ENCODE data around the gene GARS1.
"Not testable (repeated sequence)": the region's sequence is repeated elsewhere in the genome, so short reads cannot be mapped to it uniquely, and the experiment has no call there.

The GARS1 gene

DNA sequence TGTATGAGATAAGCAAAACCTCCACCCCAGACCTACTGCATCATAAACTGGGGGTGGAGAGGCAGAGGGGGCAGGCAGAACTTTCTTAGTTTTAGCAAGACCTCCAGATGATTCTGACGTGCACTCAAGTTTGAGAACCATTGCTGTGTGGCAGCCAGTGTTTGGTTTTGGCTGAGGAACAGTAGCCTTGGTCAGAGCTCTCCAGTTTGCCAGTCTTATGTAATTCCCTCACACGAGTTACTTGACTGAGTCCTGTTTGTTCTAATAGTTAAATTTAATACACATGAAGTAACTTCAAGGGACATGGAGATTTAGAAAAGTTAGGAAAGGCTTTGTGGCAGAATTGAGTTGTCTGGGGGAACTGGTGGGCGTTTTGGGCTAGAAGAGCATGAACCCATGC lies 38.5 kb downstream of the GARS1 start:
- H3K9ac ChIP-seq (ENCODE audit: low read length): no peak overlapping the region
- no peak for TF ChIP-seq EZH2 (IDR thresholded peaks at IDR 0.05; ENCODE audit: borderline replicate concordance, low read length)
- TF ChIP-seq, protein P1, sequence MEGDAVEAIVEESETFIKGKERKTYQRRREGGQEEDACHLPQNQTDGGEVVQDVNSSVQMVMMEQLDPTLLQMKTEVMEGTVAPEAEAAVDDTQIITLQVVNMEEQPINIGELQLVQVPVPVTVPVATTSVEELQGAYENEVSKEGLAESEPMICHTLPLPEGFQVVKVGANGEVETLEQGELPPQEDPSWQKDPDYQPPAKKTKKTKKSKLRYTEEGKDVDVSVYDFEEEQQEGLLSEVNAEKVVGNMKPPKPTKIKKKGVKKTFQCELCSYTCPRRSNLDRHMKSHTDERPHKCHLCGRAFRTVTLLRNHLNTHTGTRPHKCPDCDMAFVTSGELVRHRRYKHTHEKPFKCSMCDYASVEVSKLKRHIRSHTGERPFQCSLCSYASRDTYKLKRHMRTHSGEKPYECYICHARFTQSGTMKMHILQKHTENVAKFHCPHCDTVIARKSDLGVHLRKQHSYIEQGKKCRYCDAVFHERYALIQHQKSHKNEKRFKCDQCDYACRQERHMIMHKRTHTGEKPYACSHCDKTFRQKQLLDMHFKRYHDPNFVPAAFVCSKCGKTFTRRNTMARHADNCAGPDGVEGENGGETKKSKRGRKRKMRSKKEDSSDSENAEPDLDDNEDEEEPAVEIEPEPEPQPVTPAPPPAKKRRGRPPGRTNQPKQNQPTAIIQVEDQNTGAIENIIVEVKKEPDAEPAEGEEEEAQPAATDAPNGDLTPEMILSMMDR (IDR thresholded peaks at IDR 0.05; ENCODE audit: low read length): no peak
- no peaks in the 10 kb centered on the region for H3K79me2 ChIP-seq (ENCODE audit: insufficient read depth, low read length)
- H3K4me3 ChIP-seq (ENCODE audit: low read depth, low read length, poor library complexity, severe bottlenecking): no peak overlapping the region
- H3K4me2 ChIP-seq (ENCODE audit: low read length): no peak overlapping the region
- H4K20me1 ChIP-seq (ENCODE audit: insufficient read depth, low read length): no peaks in the 10 kb centered on the region
- no peak overlapping the region for H3K27ac ChIP-seq (ENCODE audit: low read depth, low read length, poor library complexity, severe bottlenecking)
- no peaks in the 10 kb centered on the region for H3K27me3 ChIP-seq (ENCODE audit: insufficient read depth, low read length)
- peaks cover 4% of the 10 kb centered on the region; the same call in 1 of the 2 replicates for H3K9me3 ChIP-seq (ENCODE audit: low read length)
- no peak overlapping the region for H2AFZ ChIP-seq (ENCODE audit: low read length)
- H3F3A ChIP-seq (ENCODE audit: insufficient read depth, low read length): no peaks in the 10 kb centered on the region
- H3K4me1 ChIP-seq (ENCODE audit: insufficient read depth, low read length, severe bottlenecking): no peaks in the 10 kb centered on the region
- H3K9me2 ChIP-seq (ENCODE audit: low read depth, low read length): no peaks in the 10 kb centered on the region
- peaks cover 80% of the 10 kb centered on the region for H3K36me3 ChIP-seq (ENCODE audit: insufficient read depth, low read length)

DNA sequence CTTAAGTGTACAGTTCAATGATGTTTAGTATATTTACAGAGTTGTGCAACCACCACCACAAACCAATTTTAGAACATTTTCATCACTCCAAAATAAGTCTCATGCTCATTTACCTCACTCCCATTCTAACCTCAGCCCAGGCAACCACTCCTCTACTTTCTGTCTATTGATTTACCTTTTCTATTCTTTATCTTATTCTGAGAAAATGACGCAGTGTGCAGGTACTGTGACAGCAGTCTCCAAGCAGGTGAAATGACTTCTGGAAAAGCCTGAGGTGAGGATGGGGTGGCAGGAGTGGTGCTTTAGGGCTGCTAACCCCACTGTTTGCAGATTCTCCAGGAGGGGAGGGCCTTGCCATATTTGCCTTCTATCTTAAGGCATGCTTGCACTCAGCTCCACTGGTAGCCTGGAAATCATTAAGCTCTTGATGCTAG lies 39.5 kb downstream of the GARS1 start:
- no peak for TF ChIP-seq EZH2 (IDR thresholded peaks at IDR 0.05; ENCODE audit: borderline replicate concordance, low read length)
- TF ChIP-seq, protein P1 (IDR thresholded peaks at IDR 0.05; ENCODE audit: low read length): no peak
- Histone ChIP-seq H3K36me3 (ENCODE audit: insufficient read depth, low read length) (peaks cover 71% of the 10 kb centered on the region), H3K27me3 (ENCODE audit: insufficient read depth, low read length) (no peaks in the 10 kb centered on the region), H2AFZ (ENCODE audit: low read length) (no peak overlapping the region), H3K9me2 (ENCODE audit: low read depth, low read length) (no peaks in the 10 kb centered on the region), H3K79me2 (ENCODE audit: insufficient read depth, low read length) (no peaks in the 10 kb centered on the region), H3K27ac (ENCODE audit: low read depth, low read length, poor library complexity, severe bottlenecking) (no peak overlapping the region), H4K20me1 (ENCODE audit: insufficient read depth, low read length) (no peaks in the 10 kb centered on the region), H3K9ac (ENCODE audit: low read length) (no peak overlapping the region), H3K9me3 (ENCODE audit: low read length) (peaks cover 4% of the 10 kb centered on the region; the same call in 1 of the 2 replicates), H3K4me2 (ENCODE audit: low read length) (no peak overlapping the region), H3K4me1 (ENCODE audit: insufficient read depth, low read length, severe bottlenecking) (no peaks in the 10 kb centered on the region), H3F3A (ENCODE audit: insufficient read depth, low read length) (no peaks in the 10 kb centered on the region), H3K4me3 (ENCODE audit: low read depth, low read length, poor library complexity, severe bottlenecking) (no peak overlapping the region)

DNA sequence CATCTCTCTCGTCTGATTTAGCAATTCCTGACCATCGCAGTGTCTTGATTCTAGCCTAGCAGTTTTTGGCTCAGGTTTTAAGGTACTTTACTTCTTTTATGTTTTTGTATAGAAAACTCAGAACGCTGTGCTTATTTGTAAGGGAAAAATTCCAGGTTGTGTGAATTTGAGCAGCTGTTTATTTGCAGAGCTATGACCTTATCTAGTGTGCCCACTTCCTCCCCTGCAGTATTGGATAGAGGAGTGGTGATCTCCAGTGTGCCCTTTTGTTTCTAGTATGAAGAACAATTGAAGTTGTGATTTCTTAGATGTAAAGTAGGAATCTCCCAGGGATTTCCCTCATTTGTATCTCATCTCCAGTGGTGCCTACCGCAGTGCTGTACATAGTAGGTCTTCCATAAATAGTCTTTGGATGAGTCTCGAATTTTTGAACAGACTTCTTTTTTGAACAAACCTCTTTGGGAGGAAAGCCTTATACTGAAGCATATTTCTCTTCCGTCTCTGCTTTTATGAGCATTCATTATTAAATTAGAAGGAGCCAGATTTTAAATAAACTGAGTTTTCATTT lies 40.0 kb downstream of the GARS1 start:
- no peak overlapping the region for H3K27ac ChIP-seq (ENCODE audit: low read depth, low read length, poor library complexity, severe bottlenecking)
- no peaks in the 10 kb centered on the region for H4K20me1 ChIP-seq (ENCODE audit: insufficient read depth, low read length)
- no peak overlapping the region for H3K4me2 ChIP-seq (ENCODE audit: low read length)

DNA sequence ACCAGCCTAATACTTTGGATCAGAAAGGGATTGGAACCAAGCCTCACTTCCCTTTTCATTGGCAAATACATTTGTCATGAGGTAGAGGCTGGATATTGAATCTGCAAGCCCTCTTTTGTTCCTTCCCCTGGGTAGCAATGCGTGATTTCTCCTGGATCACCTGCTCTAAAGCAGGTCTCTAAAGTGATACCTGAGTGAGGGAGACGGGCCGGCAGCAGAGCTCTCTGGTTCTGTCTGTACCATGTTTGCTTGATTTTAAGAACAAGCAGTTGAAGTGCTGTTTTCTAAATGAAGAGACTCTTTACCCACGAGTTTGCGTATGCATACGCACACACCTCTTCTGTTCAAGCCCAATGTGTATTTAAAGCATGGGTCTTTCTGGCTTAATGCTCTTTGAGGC lies 41.1 kb downstream of the GARS1 start:
- H3K9me2 ChIP-seq (ENCODE audit: low read depth, low read length): no peaks in the 10 kb centered on the region
- no peak overlapping the region for H2AFZ ChIP-seq (ENCODE audit: low read length)
- H3K4me2 ChIP-seq (ENCODE audit: low read length): no peak overlapping the region
- peaks cover 55% of the 10 kb centered on the region for H3K36me3 ChIP-seq (ENCODE audit: insufficient read depth, low read length)
- H3K9me3 ChIP-seq (ENCODE audit: low read length): peaks cover 4% of the 10 kb centered on the region; the same call in 1 of the 2 replicates
- H3K79me2 ChIP-seq (ENCODE audit: insufficient read depth, low read length): no peaks in the 10 kb centered on the region
- H3K27me3 ChIP-seq (ENCODE audit: insufficient read depth, low read length): no peaks in the 10 kb centered on the region
- H3F3A ChIP-seq (ENCODE audit: insufficient read depth, low read length): no peaks in the 10 kb centered on the region
- no peak overlapping the region for H3K9ac ChIP-seq (ENCODE audit: low read length)
- H4K20me1 ChIP-seq (ENCODE audit: insufficient read depth, low read length): no peaks in the 10 kb centered on the region
- TF ChIP-seq, protein P1 (IDR thresholded peaks at IDR 0.05; ENCODE audit: low read length): no peak
- TF ChIP-seq EZH2 (IDR thresholded peaks at IDR 0.05; ENCODE audit: borderline replicate concordance, low read length): no peak
- no peaks in the 10 kb centered on the region for H3K4me1 ChIP-seq (ENCODE audit: insufficient read depth, low read length, severe bottlenecking)
- H3K4me3 ChIP-seq (ENCODE audit: low read depth, low read length, poor library complexity, severe bottlenecking): no peak overlapping the region
- H3K27ac ChIP-seq (ENCODE audit: low read depth, low read length, poor library complexity, severe bottlenecking): no peak overlapping the region

More for the DNA sequence above, 40.0 kb downstream of the GARS1 start:
- Histone ChIP-seq H3K9ac (ENCODE audit: low read length) (no peak overlapping the region), H3K9me3 (ENCODE audit: low read length) (peaks cover 4% of the 10 kb centered on the region; the same call in 1 of the 2 replicates), H3K9me2 (ENCODE audit: low read depth, low read length) (no peaks in the 10 kb centered on the region), H3K4me3 (ENCODE audit: low read depth, low read length, poor library complexity, severe bottlenecking) (no peak overlapping the region), H3K4me1 (ENCODE audit: insufficient read depth, low read length, severe bottlenecking) (no peaks in the 10 kb centered on the region), H3K79me2 (ENCODE audit: insufficient read depth, low read length) (no peaks in the 10 kb centered on the region), H3F3A (ENCODE audit: insufficient read depth, low read length) (no peaks in the 10 kb centered on the region), H3K27me3 (ENCODE audit: insufficient read depth, low read length) (no peaks in the 10 kb centered on the region), H2AFZ (ENCODE audit: low read length) (no peak overlapping the region), H3K36me3 (ENCODE audit: insufficient read depth, low read length) (peaks cover 66% of the 10 kb centered on the region)
- TF ChIP-seq EZH2 (IDR thresholded peaks at IDR 0.05; ENCODE audit: borderline replicate concordance, low read length): no peak

DNA sequence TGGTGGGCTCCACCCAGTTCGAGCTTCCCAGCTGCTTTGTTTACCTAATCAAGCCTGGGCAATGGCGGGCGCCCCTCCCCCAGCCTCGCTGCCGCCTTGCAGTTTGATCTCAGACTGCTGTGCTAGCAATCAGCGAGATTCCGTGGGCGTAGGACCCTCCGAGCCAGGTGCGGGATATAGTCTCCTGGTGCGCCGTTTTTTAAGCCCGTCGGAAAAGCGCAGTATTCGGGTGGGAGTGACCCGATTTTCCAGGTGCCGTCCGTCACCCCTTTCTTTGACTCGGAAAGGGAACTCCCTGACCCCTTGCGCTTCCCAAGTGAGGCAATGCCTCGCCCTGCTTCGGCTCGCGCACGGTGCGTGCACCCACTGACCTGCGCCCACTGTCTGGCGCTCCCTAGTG lies 47.6 kb downstream of the GARS1 start:
- H3K4me3 ChIP-seq (ENCODE audit: low read depth, low read length, poor library complexity, severe bottlenecking); H3K4me1 ChIP-seq (ENCODE audit: insufficient read depth, low read length, severe bottlenecking); H3K27me3 ChIP-seq (ENCODE audit: insufficient read depth, low read length); H3K27ac ChIP-seq (ENCODE audit: low read depth, low read length, poor library complexity, severe bottlenecking); H3K4me2 ChIP-seq (ENCODE audit: low read length); H3K9me3 ChIP-seq (ENCODE audit: low read length); H3K9me2 ChIP-seq (ENCODE audit: low read depth, low read length); H4K20me1 ChIP-seq (ENCODE audit: insufficient read depth, low read length); H3K79me2 ChIP-seq (ENCODE audit: insufficient read depth, low read length); H2AFZ ChIP-seq (ENCODE audit: low read length); H3K9ac ChIP-seq (ENCODE audit: low read length); H3F3A ChIP-seq (ENCODE audit: insufficient read depth, low read length): not testable (repeated sequence)
- H3K36me3 ChIP-seq (ENCODE audit: insufficient read depth, low read length): peaks cover 18% of the 10 kb centered on the region; the same call in 1 of the 2 replicates
